ENCODE data around the gene HCN3. TPM values are rescaled to one million over a fixed set of nuclear protein-coding genes. Genes with fewer than 3 reads are reported as not detected.
A peak's percentile ranks its signal among the peaks of the same experiment; 100 is the strongest.

HCN3 gene
- total and polyA plus RNA-seq, 2 of the 13 experiments (the other 11 are each of a cell fraction or from before 2014, with no cell fraction given), result 2.4 to 10.2 TPM

DNA sequence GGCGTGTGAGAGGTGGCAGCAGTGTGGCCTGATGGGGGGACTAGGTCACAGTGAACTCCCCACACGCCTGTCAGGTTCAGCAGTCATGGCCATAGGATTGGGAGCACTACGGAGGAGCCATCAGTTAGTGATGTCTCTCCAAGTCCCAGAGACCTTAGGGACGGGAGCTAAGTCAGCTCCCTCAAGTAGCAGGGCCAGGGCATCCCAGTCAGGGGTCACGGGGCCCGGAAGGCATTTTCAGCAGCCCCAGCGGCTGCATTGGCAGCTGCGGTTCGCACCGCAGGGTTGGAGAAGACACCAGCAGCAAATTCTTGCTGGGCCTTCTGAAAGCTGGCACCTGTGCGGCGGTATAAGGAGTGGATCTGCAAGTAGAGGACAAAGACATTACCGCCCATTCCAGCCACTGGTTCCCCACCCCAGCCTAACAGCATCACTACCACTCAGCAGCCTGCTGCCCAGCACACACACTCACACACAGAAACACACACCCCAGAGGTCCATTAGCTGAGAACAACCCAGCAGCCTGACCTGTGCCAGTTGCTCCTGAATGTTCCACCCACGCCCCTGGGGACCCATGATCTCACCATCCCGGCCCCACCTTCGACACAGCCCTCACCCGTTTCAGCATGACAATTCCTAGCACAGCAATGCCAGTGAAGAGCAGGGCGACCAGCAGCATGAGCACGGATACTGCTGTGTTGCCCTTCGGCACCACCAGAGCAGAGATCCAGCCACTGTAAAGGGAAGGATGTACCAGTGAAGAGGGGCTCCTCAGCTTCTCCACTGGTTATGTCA, 21.0 kb upstream of the HCN3 start:
- Histone ChIP-seq H3K27ac (ENCODE audit: extremely low read length, insufficient read depth, low read length) (peak overlapping the region; percentile 47), H3K4me2 (ENCODE audit: low read depth, low read length) (peak overlapping the region; percentile 99), H3K4me3 (replicated peaks in 1 of 3; ENCODE audit: insufficient read depth in 1 of 3, low read depth in 2 of 3, low read length in 3 of 3) (peak overlapping the region in 2 of 3 experiments; percentile 72 to 83; a peak in 1 of 6 replicates), H3K36me3 (replicated peaks in 1 of 2; ENCODE audit: control insufficient read depth in 1 of 2, insufficient read depth in 2 of 2, low read length in 2 of 2) (peaks cover 6 to 10% of the 10 kb centered on the region in 2 experiments; a peak in 3 of 5 replicates), H3K9me3 (ENCODE audit: low read length) (no peaks in the 10 kb centered on the region), H3K79me2 (ENCODE audit: insufficient read depth, low read length) (peaks cover 17% of the 10 kb centered on the region), H3K4me1 (ENCODE audit: insufficient read depth, low read length) (peaks cover 50% of the 10 kb centered on the region), H3K9ac (ENCODE audit: insufficient read depth, low read depth, low read length) (peak overlapping the region; percentile 72; the same call in 1 of the 2 replicates), H2AFZ (ENCODE audit: low read length) (no peak overlapping the region), H3K27me3 (ENCODE audit: control insufficient read depth in 1 of 2, insufficient read depth in 2 of 2, low read length in 2 of 2) (no peaks in the 10 kb centered on the region; a peak in 1 of 5 replicates), H4K20me1 (ENCODE audit: insufficient read depth, low read length) (no peaks in the 10 kb centered on the region)
- FAIRE-seq (no peak), DNase-seq (ENCODE audit: low spot score) (no peak), ATAC-seq (no peak)
- ChIA-PET CTCF (ENCODE audit: low intra/inter-chr PET ratio, low total read pairs) (no interaction called here), POLR2A (interaction anchor here (1.3 kb wide), 1 partner anchor 17 kb away, joined by 3 read pairs; the partner anchor contains the start of gene CLK2)
- in situ Hi-C loops (cut with HindIII; ENCODE audit: extremely low pct_ligation_motif_present, low pct_unique_long_range_greater_than_20kb) (loop anchor here (10.0 kb wide), 1 partner anchor 49 kb away; the partner anchor contains the start of genes FDPS and PKLR), intact Hi-C loops (cut with micrococcal nuclease; ENCODE audit: unreplicated experiment) (no loop called here)
- TF ChIP-seq IRX3 (CRISPR knock-in tag; IDR thresholded peaks at IDR 0.05; ENCODE audit: borderline replicate concordance, low read depth) (no peak), ZNF33A (CRISPR knock-in tag; IDR thresholded peaks at IDR 0.05; ENCODE audit: borderline replicate concordance) (no peak), ZNF720 (CRISPR knock-in tag; IDR thresholded peaks at IDR 0.05) (no peak), GABPB1 (CRISPR knock-in tag; IDR thresholded peaks at IDR 0.05) (no peak), ZNF75D (CRISPR knock-in tag; IDR thresholded peaks at IDR 0.05; ENCODE audit: borderline replicate concordance) (no peak)
- 99% methylated on average over 13 of the region's 20 CpGs for WGBS (ENCODE audit: low lambda C conversion rate)
- BruUV-seq (replicated peaks), result no TSS peak

DNA sequence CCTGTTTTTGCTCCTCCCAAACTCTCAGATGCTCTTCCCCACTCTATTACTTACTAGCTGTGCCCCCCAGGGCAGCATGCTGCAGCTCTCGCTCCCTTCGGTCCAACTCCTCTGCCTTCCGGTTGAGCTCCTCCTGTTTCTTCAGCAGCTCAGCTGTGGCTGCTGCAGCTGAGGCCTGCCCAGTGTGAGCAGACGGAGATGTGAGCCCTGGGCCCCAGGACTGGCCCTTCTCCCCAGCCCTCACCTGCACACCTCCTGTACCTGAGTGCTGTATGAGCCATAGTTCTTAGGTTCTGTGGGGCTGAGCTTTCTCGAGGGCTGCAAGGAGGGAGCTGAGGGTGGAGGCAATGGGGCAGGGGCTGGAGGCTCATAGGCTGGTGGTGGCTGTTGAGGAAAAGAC, 17.0 kb upstream of the HCN3 start:
- Histone ChIP-seq H2AFZ (ENCODE audit: low read length) (no peak overlapping the region), H3K4me3 (replicated peaks in 1 of 3; ENCODE audit: insufficient read depth in 1 of 3, low read depth in 2 of 3, low read length in 3 of 3) (peak overlapping the region in 1 of 3 experiments; percentile 90; a peak in 1 of 6 replicates), H3K27ac (ENCODE audit: extremely low read length, insufficient read depth, low read length) (no peak overlapping the region), H3K9me3 (ENCODE audit: low read length) (no peaks in the 10 kb centered on the region), H4K20me1 (ENCODE audit: insufficient read depth, low read length) (no peaks in the 10 kb centered on the region), H3K79me2 (ENCODE audit: insufficient read depth, low read length) (peaks cover 15% of the 10 kb centered on the region), H3K4me1 (ENCODE audit: insufficient read depth, low read length) (peaks cover 21% of the 10 kb centered on the region), H3K27me3 (ENCODE audit: control insufficient read depth in 1 of 2, insufficient read depth in 2 of 2, low read length in 2 of 2) (no peaks in the 10 kb centered on the region; a peak in 1 of 5 replicates), H3K36me3 (replicated peaks in 1 of 2; ENCODE audit: control insufficient read depth in 1 of 2, insufficient read depth in 2 of 2, low read length in 2 of 2) (peaks cover 11 to 34% of the 10 kb centered on the region in 2 experiments), H3K9ac (ENCODE audit: insufficient read depth, low read depth, low read length) (peak overlapping the region; percentile 82; the same call in 1 of the 2 replicates), H3K4me2 (ENCODE audit: low read depth, low read length) (peak overlapping the region; percentile 98)
- BruUV-seq (replicated peaks), result no TSS peak
- 98% methylated on average over 5 of the region's 5 CpGs for WGBS (ENCODE audit: low lambda C conversion rate)
- ChIA-PET CTCF (ENCODE audit: low intra/inter-chr PET ratio, low total read pairs) (no interaction called here), POLR2A (interaction anchor here (0.9 to 4.8 kb wide), 3 partner anchors 9 to 13 kb away, joined by 4 to 69 read pairs (median 4); partner anchors contain the start of gene CLK2)
- no peak for FAIRE-seq
- in situ Hi-C loops (cut with HindIII; ENCODE audit: extremely low pct_ligation_motif_present, low pct_unique_long_range_greater_than_20kb), result no loop called here
- DNase-seq (ENCODE audit: low spot score), result no peak
- no peak for ATAC-seq
- intact Hi-C loops (cut with micrococcal nuclease; ENCODE audit: unreplicated experiment), result no loop called here
- TF ChIP-seq RFXAP (CRISPR knock-in tag; IDR thresholded peaks at IDR 0.05; ENCODE audit: borderline replicate concordance) (no peak), ZNF33A (CRISPR knock-in tag; IDR thresholded peaks at IDR 0.05; ENCODE audit: borderline replicate concordance) (no peak), ZNF83 (CRISPR knock-in tag; IDR thresholded peaks at IDR 0.05; ENCODE audit: borderline replicate concordance) (no peak), IKZF4 (CRISPR knock-in tag; IDR thresholded peaks at IDR 0.05; ENCODE audit: borderline replicate concordance, low read depth, not compliant biosample characterization) (no peak), HMG20A (CRISPR knock-in tag; IDR thresholded peaks at IDR 0.05; ENCODE audit: borderline replicate concordance) (no peak), ZFAT (CRISPR knock-in tag; conservative IDR thresholded peaks at IDR 0.05) (no peak), ZNF850 (CRISPR knock-in tag; conservative IDR thresholded peaks at IDR 0.05) (no peak), ZNF10 (CRISPR knock-in tag; IDR thresholded peaks at IDR 0.05; ENCODE audit: borderline replicate concordance, low read depth) (no peak), ZNF614 (CRISPR knock-in tag; IDR thresholded peaks at IDR 0.05; ENCODE audit: borderline replicate concordance) (no peak), ZNF496 (CRISPR knock-in tag; IDR thresholded peaks at IDR 0.05; ENCODE audit: insufficient replicate concordance) (no peak), PAF1 (CRISPR knock-in tag; IDR thresholded peaks at IDR 0.05) (no peak)
- TF ChIP-seq, protein P1, sequence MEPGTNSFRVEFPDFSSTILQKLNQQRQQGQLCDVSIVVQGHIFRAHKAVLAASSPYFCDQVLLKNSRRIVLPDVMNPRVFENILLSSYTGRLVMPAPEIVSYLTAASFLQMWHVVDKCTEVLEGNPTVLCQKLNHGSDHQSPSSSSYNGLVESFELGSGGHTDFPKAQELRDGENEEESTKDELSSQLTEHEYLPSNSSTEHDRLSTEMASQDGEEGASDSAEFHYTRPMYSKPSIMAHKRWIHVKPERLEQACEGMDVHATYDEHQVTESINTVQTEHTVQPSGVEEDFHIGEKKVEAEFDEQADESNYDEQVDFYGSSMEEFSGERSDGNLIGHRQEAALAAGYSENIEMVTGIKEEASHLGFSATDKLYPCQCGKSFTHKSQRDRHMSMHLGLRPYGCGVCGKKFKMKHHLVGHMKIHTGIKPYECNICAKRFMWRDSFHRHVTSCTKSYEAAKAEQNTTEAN (CRISPR knock-in tag; conservative IDR thresholded peaks at IDR 0.05), result no peak
